GM11168 (cell line): ENCODE results near the gene MMP12.

Source experiments
- in situ Hi-C: fragments of 300-500 bp; cut with MboI; formaldehyde crosslinking; loops from one replicate; pipeline ENCODE4 v1.12.0; 2022; ENCODE audit warnings: low sequenced_read_pairs; ENCODE audit not compliant: unreplicated experiment

MMP12 gene

DNA sequence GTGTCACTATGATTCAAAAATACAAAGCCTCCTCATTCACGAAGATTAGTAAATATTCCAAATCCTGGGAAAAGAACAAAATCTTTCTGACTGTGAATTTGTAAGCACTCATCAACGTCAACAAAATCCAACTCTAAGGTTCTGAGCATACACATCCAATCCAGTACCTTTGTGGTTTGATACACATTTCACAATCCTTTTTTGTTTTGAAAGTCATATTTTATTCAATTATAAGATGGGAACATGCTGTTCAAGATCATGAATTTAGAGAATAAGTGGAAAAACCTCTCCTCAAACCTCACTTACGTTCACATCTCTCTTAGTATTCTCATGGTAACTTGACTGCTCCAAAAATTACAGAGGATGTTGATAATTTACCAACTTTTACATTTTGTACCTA, 21.7 kb downstream of the MMP12 start:
- in situ Hi-C loops: no loop called here

DNA sequence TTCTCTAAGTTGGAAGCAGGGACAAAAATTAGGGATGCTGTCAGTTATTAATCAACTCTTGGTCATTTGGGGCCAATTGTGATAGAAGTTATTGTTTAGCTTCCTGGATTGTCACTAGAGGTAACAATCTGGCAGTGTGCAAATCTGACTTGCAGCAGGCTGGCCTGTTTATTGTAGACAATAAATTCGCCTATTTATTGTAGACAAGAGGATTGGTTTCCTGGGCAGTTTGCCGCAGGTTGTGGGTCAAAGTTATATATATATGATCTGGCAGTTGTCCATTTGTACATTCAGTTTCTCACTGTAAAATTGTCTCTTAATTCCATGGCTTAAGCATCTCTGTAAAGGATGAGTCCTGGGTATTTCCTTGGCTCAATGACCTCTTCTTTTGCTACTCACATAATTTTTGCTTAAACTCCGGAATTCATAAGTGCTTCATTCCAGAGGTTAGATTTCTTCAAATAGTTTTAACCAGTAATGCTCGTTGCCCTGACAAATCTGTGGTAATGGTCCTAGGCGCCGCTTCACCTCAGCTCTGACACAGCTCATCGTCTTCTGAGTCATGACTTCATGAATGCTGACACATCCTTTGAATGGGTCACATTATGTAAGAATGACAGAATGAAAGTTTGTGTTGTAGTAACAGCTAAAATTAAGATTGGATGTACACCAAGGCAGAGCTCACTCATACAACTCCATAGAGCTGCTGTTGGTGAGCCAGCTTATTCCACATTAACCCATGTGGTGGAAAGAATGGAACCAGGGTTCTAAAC, 23.6 kb downstream of the MMP12 start:
- in situ Hi-C loops: no loop called here

DNA sequence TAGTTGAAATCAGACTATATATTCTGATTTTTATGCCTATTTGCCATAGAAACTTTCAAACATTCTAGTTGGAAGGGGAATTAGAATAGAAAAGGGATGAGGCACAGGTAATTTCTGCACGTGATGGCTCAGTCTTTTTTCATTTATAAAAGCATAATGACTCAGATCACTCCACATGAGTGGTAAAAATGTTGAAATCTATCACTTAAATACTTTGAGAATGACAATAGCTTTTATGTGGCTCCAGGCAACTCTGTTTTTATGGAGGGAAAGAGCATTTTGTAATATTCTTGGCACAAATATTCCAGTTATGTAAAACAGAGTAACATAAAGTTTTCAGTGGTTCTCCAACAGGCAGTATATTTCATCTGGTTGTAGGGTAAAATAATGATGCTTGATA, 25.5 kb downstream of the MMP12 start:
- in situ Hi-C loops: no loop called here

DNA sequence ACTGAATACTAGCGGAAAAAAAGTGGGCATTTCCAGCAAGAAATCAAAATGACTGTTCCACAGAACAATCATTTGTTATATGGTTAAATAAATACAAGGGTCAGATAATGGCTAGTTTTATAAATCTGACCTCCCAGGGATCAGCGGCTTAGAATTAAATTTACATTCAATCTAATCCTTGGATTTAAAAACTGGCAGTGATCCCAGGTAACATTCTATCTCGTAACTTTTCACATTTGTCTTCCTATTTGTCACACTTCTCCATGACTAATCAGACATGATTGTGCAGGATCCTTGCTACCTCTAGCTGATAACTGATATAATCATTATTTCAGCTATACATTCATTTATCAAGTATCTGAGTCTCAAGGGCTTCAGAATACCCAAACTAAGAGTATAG, 28.5 kb downstream of the MMP12 start:
- in situ Hi-C loops: no loop called here

DNA sequence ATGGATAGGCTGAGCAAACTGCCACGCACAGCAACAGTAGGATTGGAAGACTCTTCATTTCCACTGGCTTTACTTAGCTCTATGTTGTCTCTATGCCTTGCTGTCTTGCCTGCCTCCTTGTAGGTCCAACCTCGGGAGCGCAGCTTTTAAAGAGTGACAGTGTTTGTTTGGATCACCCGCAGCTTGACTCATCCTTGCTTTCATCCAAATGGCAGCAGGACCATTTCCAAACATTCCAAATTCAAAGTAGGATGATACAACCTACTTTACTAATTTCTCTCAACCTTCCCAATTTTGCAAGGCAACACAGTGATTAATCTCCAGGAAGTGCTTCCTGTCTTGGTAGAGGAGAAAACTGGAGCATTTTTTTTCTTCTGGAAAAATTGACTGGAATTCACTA, 31.3 kb downstream of the MMP12 start, which contains the start of gene MMP3:
Gene MMP3, minus strand, starts transcription at position 121 of the 400 bp plus-strand sequence. Its CDS starts 63 bp downstream, at position 58.
- in situ Hi-C loops: no loop called here

DNA sequence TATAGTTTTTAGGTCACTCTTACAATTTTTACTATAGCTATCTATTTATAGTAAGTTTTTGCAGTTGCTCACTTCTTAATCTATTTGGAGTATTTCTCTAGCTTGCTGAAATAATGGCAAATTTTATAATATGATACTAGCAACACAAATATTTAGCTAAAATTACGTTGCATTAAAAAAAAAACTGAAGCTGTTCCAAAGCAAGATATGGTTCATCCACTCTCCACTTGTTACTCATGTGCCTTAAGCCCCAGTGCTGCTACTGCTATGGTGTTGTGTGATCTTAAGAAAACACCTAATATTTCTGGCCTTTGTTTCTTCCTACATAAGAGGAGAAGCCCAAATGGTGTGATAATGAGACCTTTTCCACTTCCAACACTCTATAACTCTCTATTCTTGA, 31.9 kb downstream of the MMP12 start:
- in situ Hi-C loops: no loop called here

DNA sequence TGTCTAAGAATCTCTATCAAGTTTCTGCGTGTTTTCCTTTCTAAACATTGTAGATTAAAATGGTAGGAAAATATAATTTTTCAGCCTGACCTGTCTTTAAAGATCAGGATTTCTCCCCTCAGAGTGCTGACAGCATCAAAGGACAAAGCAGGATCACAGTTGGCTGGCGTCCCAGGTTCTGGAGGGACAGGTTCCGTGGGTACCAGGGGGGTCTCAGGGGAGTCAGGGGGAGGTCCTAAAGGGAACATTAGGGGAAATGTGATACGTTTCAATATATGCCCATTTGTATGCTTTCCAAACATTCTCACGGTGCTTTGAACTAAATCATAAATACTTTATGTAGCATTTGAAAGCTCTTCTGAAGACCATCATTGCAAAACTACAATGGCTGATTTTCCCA, 34.8 kb downstream of the MMP12 start:
- in situ Hi-C loops: no loop called here

DNA sequence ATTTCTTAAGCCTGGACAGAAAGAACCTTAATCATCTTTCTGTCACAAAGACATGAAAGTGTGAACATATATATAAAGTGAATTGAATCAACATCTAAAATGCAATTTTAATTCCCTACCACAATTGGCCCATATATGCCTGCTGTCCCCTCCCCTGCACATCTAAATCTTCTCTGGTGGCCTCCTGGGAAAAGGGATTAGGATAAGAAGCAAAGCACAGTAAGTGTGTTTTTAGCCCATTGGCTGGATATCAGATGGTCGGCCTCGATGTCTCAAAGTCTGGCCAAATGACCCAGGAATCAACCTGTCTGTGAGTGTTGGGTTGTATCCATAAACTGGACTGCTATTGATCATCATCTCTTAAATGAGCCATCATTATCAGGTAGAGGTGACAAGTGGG, 37.1 kb downstream of the MMP12 start:
- in situ Hi-C loops: no loop called here

DNA sequence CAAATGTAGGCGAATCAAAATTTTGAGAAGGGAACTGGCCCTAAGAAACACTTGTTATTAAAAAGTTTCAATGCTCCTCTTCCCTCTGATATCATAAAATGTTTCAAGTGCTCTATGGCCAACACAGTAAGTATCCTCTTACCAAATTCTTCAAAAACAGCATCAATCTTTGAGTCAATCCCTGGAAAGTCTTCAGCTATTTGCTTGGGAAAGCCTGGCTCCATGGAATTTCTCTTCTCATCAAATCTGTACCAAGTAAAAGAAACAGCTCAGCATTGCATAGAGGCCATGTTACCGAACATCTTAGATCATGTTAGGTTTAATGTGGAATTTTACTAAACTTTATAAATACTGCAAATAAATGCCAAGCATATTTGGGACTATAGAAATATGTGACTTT, 37.6 kb downstream of the MMP12 start:
- in situ Hi-C loops: no loop called here

DNA sequence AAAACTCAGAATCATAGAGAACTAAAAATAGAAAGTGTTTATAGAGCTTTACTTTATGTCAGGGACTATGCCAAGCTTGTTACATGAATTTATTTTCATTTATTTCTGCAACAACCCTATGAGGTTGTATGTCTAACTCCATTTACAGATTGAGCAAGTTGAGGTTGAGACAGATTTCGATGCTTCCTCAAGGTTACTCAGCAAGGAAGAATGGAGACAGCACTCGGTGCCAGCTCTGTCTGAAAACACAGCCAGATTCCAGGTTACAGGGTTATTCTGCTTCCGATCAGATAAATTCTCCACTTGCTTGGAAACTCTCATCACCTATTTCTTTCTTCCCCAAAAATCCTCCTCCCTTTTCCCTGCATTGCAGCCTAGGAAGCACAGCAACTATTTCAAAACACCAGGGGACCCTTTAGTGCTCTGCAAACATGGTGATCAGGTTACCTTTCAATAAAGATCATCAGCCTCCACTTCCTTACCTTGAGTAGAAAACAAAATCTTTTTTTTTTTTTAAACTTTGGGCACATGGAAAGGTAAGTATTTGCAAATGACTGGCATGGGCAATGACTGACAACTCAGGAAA, 38.4 kb downstream of the MMP12 start:
- in situ Hi-C loops: no loop called here

DNA sequence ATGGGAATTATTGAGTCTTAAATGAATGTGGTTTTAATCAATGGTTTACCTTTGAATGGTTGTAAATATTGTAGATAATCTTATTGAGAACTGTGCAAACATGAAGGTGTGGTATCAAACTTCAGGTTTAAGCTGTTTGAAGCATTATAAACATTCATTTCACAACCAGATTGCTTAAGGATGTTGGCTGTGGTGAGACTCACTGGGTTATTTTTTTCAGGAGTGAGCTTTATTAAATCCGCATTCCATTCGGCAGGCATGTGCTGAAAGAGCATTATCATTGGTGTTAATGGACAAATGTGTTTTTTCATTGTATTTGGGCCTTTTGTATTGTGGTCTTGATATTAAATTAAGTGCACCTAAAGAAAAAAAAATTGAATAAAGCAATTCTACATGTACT, 41.1 kb downstream of the MMP12 start:
- in situ Hi-C loops: no loop called here

DNA sequence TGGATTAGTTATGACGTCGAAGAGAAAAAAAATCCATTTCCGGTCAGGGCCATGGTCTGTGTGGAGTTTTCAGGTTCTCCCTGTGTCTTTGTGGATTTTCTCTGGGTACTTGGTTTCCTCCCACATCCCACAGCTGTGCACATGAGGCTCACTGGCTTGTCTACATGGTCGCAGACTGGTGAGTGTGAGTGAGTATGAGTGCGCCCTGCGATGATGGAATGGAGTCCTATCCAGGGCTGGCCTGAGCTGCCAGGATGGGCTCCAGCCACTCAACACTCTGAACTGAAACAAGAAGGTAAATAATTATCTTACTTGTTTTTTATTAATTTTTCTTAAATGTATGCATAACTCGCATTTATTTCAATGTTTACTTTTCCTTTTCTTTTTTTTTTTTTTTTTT, 42.2 kb downstream of the MMP12 start:
- in situ Hi-C loops: no loop called here

DNA sequence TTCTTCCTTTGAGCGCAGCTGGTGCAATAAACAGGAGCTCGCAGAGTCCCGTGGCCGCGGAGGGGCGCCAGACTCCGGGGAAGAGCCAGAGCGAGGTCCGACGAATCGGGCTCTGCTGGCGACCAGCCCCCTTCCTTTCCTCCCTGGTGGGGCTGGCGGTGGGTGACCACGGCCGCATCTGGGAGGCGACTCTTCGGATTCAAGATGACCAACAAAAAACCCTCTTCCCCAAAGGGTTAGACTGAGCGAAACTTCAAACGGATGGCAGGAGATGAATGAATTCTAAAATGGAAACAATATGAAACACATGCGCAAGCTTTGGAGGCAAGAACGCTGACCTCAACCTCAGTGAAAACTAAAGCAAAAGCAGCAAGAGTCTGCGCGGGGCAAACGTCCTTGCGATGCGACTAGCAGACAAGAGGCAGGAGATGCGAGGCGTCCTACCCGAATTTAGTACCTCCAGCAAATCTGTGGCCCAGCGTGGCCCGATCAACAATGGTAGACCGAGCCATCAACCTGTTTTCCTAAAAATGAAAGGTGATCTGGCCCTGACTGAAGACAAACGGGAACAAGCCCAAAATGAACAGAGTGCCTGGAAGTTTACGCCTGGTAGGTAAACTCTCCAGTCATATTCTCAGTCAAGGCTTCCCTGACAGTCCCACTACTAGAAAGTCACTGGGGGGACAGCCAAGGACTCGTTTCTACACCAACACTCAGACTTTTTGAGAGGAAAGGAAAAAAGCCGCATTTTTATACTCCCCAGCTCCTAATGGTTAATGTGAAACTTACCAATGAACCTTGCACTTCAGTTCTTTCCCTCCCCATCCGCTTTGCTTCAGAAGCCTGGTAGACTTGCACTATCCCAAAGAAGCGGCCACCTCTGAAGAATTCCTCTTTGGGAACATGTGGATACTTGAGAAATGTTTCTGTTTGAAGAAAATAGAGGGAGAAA, 43.0 kb downstream of the MMP12 start:
- in situ Hi-C loops: no loop called here

DNA sequence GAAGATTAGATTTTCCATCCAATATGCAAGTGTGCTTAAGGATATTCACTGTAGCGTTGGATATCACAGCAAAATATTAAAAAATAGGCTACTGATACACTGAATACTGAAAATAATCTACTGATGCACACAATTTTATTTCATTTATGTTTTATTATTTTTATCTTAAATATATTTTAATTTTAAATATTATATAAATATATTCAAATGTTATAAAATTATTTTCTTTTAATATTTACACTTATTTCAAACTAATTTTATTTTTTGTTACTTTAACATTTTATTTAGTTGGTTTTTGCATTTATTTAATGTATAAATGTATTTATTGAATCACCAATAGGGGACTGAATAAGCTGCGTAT, 43.7 kb downstream of the MMP12 start:
- in situ Hi-C loops: no loop called here

DNA sequence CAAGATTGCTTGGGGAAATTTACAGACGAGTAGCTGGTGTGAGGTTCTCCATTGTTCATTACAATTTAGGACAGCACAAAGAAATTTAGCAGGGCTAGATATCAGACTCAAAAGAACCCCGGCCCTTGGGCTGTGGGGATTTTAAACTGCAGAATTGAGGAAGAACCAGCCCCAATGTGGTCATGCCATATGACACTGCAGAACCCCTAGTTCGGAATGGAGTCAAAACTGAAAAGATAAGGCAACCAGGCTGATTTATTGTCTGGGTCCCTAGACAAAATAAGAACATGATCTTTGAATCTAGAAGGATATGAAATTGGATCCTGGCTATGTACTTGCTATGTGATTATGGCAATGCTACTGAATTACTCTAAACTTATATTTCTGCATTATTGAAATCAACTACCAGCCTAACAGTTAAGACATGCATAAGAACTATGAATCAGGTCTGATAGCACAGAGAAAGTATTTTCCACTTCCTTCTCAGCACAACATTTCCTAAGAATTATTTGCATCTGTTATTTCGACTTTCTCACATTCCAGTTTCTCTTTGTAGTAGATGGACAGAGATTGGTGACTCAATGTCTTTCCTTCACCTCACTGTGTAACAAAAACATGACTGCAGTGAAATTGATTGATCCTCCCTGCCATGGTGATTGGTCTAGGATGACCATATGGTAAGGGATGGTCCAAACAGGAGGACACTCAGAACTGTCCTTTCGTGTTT, 44.6 kb downstream of the MMP12 start:
- in situ Hi-C loops: no loop called here

DNA sequence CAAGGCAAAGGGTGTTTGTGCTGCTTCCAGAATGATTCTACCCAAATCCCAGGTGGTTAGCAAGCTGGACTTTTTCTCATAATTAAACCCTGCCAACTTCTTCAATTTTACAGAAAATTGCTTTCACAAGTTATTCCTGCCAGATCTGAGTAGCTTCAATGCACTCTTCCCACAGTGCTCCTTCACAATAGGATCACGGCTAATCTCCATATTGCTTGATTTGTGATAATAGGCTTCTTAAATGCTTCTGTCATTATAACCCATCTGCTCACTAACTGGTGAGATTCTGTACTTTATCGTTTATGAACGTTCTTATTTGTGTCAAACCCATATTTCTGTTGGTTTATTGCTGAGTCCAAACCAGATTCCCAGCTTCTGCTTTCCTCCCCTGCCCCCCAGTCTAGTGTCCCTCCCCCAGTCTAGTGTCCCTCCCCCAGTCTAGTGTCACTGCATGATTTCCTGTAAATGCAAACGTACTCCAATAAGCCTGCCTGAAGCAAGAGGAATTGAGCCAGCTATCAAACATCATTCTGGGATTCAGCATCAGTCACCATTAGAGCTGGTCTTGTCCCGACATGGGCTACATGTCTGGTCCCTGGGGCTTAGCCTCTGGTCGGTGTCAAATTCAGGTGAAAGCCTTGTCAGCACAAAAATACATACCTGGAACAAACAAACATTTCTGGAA, 45.3 kb downstream of the MMP12 start:
- in situ Hi-C loops: no loop called here

DNA sequence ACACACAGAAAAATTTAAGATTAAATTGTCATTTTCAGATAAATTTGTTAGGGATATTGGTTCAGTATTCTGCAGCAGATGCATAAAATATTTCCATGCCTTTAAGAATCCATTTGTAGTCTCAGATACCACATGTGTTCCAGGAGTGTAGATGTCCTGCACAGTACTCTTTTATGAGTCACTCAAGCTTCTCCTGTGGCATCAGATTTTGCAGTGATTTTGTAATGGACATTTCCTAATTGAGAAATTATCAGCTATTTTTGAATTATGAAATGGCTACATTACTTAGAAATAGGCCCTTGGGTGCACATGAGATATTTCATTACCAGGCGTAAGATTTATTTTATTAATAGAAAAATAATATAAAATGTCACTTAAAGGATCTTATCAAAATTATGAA, 50.2 kb downstream of the MMP12 start:
- in situ Hi-C loops: no loop called here

DNA sequence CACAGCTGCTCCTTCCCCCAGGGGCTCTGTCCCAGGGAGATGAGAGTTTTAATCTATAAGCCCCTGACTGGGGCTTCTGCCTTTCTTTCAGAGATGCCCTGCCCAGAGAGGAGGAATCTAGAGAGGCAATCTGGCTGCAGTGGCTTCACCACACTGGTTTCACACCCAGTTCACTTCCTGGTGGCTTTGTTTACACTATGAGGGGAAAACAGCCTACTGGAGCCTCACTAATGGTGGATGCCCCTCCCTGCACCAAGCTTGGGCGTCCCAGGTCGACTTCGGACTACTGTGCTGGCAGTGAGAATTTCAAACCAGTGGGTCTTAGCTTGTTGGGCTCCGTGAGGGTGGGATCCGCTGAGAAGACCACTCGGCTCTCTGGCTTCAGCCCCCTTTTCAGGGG, 55.3 kb downstream of the MMP12 start:
- in situ Hi-C loops: no loop called here

DNA sequence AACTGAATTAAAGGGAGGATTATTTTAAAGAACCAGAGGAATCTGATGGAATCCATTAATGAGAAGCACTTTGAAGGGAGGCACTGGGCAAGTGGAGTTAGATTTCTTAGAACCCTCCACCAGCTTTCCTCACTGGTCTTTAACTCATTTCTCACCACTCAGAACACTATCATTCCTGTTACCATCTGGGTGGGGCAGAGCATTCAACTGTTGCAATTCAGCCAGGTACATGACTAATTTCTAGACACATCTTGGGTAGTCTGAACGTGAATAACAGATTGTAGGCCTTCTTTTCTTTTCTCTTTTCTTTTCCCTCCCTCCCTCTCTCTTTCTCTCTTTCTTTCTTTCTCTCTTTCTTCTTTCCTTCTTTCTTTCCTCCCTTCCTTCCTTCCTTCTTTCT, 61.3 kb downstream of the MMP12 start:
- in situ Hi-C loops: no loop called here
